Cortex of kidney (tissue), 1 donor: Measurements from ENCODE around the gene ZNF654.
"Not testable (repeated sequence)": the region's sequence is repeated elsewhere in the genome, so short reads cannot be mapped to it uniquely, and the experiment has no call there.

Experiments
- DNase-seq: peaks from one replicate; lab custom pipeline; 2025; lab: John Stamatoyannopoulos, UW

Gene ZNF654

GRCh38 chr3:88061746-88062145, 2.7 kb downstream of the ZNF654 start:
- DNase-seq = no peak

- no peak for DNase-seq
Observed at GRCh38 chr3:88075072-88075471, 16.0 kb downstream of the ZNF654 start.

GRCh38 chr3:88075497-88075896, 16.4 kb downstream of the ZNF654 start:
- DNase-seq = no peak

- DNase-seq = no peak
Observed at GRCh38 chr3:88076712-88077111, 17.7 kb downstream of the ZNF654 start.

- no peak for DNase-seq
Observed at GRCh38 chr3:88078932-88079331, 19.9 kb downstream of the ZNF654 start.

GRCh38 chr3:88082854-88083253, 23.8 kb downstream of the ZNF654 start:
- DNase-seq = no peak

GRCh38 chr3:88084097-88084501, 25.0 kb downstream of the ZNF654 start:
- no peak for DNase-seq

GRCh38 chr3:88090681-88091080, 31.6 kb downstream of the ZNF654 start:
- no peak for DNase-seq

- no peak for DNase-seq
Observed at GRCh38 chr3:88092270-88092669, 33.2 kb downstream of the ZNF654 start.

- DNase-seq = no peak
Observed at GRCh38 chr3:88093266-88093665, 34.2 kb downstream of the ZNF654 start.

- DNase-seq = no peak
Observed at GRCh38 chr3:88101142-88101541, 42.1 kb downstream of the ZNF654 start.

GRCh38 chr3:88105325-88105724, 46.3 kb downstream of the ZNF654 start:
- DNase-seq = no peak

GRCh38 chr3:88112289-88112688, 53.2 kb downstream of the ZNF654 start:
- no peak for DNase-seq

GRCh38 chr3:88113311-88114162, 54.5 kb downstream of the ZNF654 start:
- DNase-seq = no peak

GRCh38 chr3:88114878-88115549, 56.0 kb downstream of the ZNF654 start:
- DNase-seq = no peak

GRCh38 chr3:88117683-88118082, 58.6 kb downstream of the ZNF654 start:
- DNase-seq = no peak

- not testable (repeated sequence) for DNase-seq
Observed at GRCh38 chr3:88118603-88119002, 59.5 kb downstream of the ZNF654 start.

- DNase-seq = no peak
Observed at GRCh38 chr3:88123526-88123925, 64.5 kb downstream of the ZNF654 start.

- DNase-seq = no peak
Observed at GRCh38 chr3:88131695-88132094, 72.6 kb downstream of the ZNF654 start.

GRCh38 chr3:88132894-88133293, 73.8 kb downstream of the ZNF654 start:
- no peak for DNase-seq

GRCh38 chr3:88133711-88134263, 74.7 kb downstream of the ZNF654 start:
- DNase-seq = no peak

- no peak for DNase-seq
Observed at GRCh38 chr3:88137836-88138235, 78.8 kb downstream of the ZNF654 start.

- DNase-seq = no peak
Observed at GRCh38 chr3:88141458-88142083, 82.5 kb downstream of the ZNF654 start.
